DOHH2 (cell line): ENCODE results near the gene CSNK2A2.

Experiments used
- H3F3A ChIP-seq: fragments of 200-600 bp; sonication (generic), shearing (Covaris generic); 2 replicates; pipeline ENCODE4 v1.6.0; 2016; ENCODE audit warnings: antibody characterized with exemption, mild to moderate bottlenecking; ENCODE audit not compliant: control insufficient read depth, insufficient read depth
- H3K27ac ChIP-seq: fragments of 200-600 bp; sonication (generic); 2 replicates; pipeline ENCODE4 v1.5.1; 2014; ENCODE audit warnings: low read depth, mild to moderate bottlenecking, low read length, moderate library complexity
- H3K27me3 ChIP-seq: fragments of 200-600 bp; sonication (generic); 2 replicates; pipeline ENCODE4 v1.6.1; 2014; ENCODE audit warnings: mild to moderate bottlenecking, low read length, mixed read lengths; ENCODE audit not compliant: control insufficient read depth
- H3K36me3 ChIP-seq: fragments of 200-600 bp; sonication (generic); 2 replicates; pipeline ENCODE4 v1.6.1; 2014; ENCODE audit warnings: mild to moderate bottlenecking, low read length, moderate library complexity, mixed read lengths; ENCODE audit not compliant: control insufficient read depth
- H3K4me1 ChIP-seq: fragments of 200-600 bp; sonication (generic); 2 replicates; pipeline ENCODE4 v1.6.1; 2014; ENCODE audit warnings: mild to moderate bottlenecking, low read length, mixed read lengths; ENCODE audit not compliant: control insufficient read depth
- H3K4me2 ChIP-seq: fragments of 200-600 bp; sonication (generic); 2 replicates; pipeline ENCODE4 v1.6.0; 2014; ENCODE audit warnings: mild to moderate bottlenecking, low read length, moderate library complexity
- H3K4me3 ChIP-seq: fragments of 200-600 bp; sonication (generic); 2 replicates; pipeline ENCODE4 v1.5.1; 2014; ENCODE audit warnings: mild to moderate bottlenecking, low read length, mixed read lengths
- H3K79me2 ChIP-seq: fragments of 200-600 bp; sonication (generic); 2 replicates; pipeline ENCODE4 v1.6.1; 2014; ENCODE audit warnings: mild to moderate bottlenecking, low read length, mixed read lengths; ENCODE audit not compliant: control insufficient read depth
- H3K9me2 ChIP-seq: fragments of 200-600 bp; sonication (generic); replicated peaks from 2 replicates; pipeline ENCODE4 v1.6.1; 2014; ENCODE audit warnings: mild to moderate bottlenecking, low read length, mixed read lengths; ENCODE audit not compliant: control insufficient read depth
- H3K9me3 ChIP-seq: fragments of 200-600 bp; sonication (generic); 2 replicates; pipeline ENCODE4 v1.6.1; 2014; ENCODE audit warnings: antibody characterized with exemption, low read length, mixed read lengths; ENCODE audit not compliant: control insufficient read depth, insufficient read depth
- H4K20me1 ChIP-seq: fragments of 200-600 bp; sonication (generic); 2 replicates; pipeline ENCODE4 v1.6.0; 2014; ENCODE audit warnings: low read depth, mild to moderate bottlenecking, antibody characterized with exemption, low read length, moderate library complexity; ENCODE audit not compliant: control insufficient read depth, insufficient read depth
- EZH2phosphoT487 ChIP-seq: fragments of 200-600 bp; sonication (generic); IDR thresholded peaks from 2 replicates; pipeline ENCODE4 v1.6.1; 2017; ENCODE audit warnings: borderline replicate concordance, mild to moderate bottlenecking, antibody characterized with exemption, low read length, moderate library complexity, mixed read lengths
- TF ChIP-seq, protein P1 (sequence below): fragments of 200-600 bp; sonication (generic); IDR thresholded peaks from one replicate; pipeline ENCODE4 v1.5.1; 2014; ENCODE audit warnings: antibody characterized with exemption, mild to moderate bottlenecking, low read depth, low read length; ENCODE audit not compliant: poor library complexity, severe bottlenecking

CSNK2A2 gene

DNA sequence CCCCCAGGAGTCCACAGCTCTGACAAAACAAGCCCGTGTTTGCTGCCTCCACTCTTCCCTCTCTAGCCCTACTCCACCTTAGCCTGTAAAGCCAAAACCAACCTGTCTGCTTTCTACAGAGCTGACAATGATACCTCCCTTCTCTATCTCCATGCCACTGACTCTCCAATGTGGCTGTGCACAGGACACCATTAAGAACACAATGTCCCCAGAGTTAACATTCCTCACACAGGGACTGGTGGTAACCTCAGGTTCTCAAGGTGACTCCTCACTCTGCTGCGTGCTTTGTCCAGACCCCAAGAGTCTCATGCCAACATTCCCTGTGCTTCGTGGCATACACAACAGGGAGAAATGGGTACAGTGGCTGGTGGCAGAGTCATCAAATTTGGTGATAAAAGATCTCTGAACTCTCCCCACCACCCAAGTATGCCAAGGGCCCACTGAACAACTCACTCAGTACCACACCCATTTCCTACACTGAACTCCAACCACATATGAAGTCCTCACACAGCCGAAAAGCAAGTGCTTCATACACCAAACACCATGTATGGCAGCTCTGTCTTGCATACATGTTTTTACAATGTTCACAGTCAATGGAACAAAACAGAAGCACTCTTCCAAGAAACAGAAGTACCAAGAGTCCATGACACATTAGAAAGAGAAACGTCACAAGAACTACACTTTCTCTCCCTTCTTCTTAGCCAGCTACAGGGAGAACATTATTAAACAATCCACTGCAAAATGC lies 21.1 kb downstream of the CSNK2A2 start:
- no peak overlapping the region for H3K4me2 ChIP-seq
- H3K9me3 ChIP-seq, result no peaks in the 10 kb centered on the region
- TF ChIP-seq, protein P1, sequence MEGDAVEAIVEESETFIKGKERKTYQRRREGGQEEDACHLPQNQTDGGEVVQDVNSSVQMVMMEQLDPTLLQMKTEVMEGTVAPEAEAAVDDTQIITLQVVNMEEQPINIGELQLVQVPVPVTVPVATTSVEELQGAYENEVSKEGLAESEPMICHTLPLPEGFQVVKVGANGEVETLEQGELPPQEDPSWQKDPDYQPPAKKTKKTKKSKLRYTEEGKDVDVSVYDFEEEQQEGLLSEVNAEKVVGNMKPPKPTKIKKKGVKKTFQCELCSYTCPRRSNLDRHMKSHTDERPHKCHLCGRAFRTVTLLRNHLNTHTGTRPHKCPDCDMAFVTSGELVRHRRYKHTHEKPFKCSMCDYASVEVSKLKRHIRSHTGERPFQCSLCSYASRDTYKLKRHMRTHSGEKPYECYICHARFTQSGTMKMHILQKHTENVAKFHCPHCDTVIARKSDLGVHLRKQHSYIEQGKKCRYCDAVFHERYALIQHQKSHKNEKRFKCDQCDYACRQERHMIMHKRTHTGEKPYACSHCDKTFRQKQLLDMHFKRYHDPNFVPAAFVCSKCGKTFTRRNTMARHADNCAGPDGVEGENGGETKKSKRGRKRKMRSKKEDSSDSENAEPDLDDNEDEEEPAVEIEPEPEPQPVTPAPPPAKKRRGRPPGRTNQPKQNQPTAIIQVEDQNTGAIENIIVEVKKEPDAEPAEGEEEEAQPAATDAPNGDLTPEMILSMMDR, result no peak
- no peak for TF ChIP-seq EZH2phosphoT487
- no peaks in the 10 kb centered on the region for H3F3A ChIP-seq
- no peak overlapping the region for H3K27ac ChIP-seq
- H3K9me2 ChIP-seq, result no peaks in the 10 kb centered on the region
- peaks cover 86% of the 10 kb centered on the region for H3K36me3 ChIP-seq
- no peaks in the 10 kb centered on the region for H3K27me3 ChIP-seq
- H3K4me3 ChIP-seq, result no peak overlapping the region
- peaks cover 33% of the 10 kb centered on the region for H3K79me2 ChIP-seq
- H3K4me1 ChIP-seq, result no peaks in the 10 kb centered on the region
- H4K20me1 ChIP-seq, result peaks cover 6% of the 10 kb centered on the region; the same call in 1 of the 2 replicates

DNA sequence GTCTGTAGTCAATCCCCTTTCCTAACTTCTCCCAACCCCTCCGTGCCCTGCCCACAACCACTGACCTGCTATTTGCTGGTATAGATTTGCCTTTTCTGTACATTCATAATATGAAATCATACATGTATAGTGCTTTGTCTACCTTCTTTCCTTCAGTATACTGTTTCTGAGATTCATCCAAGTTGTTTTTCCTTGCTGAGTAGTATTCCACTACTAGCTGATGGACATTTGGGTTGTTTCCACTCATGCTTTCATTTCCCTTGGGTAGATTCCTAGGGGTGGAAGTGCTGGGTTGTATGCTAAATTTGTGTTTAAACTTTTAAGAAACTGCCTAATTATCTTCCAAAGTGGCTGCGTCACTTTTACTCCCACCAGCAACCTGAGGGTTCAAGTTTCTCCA lies 27.7 kb downstream of the CSNK2A2 start:
- H3K4me3 ChIP-seq, result no peak overlapping the region
- no peaks in the 10 kb centered on the region for H4K20me1 ChIP-seq
- H3K9me3 ChIP-seq, result no peaks in the 10 kb centered on the region
- H3K9me2 ChIP-seq, result no peaks in the 10 kb centered on the region
- no peak overlapping the region for H3K27ac ChIP-seq
- no peaks in the 10 kb centered on the region for H3K27me3 ChIP-seq
- no peaks in the 10 kb centered on the region for H3K4me1 ChIP-seq
- H3K4me2 ChIP-seq, result no peak overlapping the region
- peaks cover 86% of the 10 kb centered on the region for H3K36me3 ChIP-seq
- H3F3A ChIP-seq, result no peaks in the 10 kb centered on the region
- H3K79me2 ChIP-seq, result 0 out of 2 replicates have a peak, but pooled peaks cover 3% of the 10 kb centered on the region
- TF ChIP-seq, protein P1, result no peak
- TF ChIP-seq EZH2phosphoT487, result no peak

DNA sequence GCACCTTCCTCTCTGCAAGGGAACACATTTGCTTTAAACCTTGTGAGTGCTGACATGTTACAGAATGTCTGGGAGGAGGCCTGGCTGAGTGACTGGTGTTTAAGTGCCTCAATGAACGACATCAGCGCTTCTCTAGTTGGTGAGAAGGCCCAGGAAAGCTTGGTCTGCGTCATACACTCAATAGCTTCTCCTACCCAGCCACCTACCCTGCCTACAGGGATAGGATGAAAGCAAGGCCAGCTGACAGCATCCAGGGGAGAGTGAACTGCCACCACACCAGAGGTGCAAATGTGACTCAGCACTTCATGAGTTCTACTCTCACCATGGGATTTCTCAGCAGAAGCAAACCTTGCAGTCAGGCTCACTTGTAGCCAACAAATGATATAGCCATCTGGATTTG lies 37.1 kb downstream of the CSNK2A2 start:
- no peaks in the 10 kb centered on the region for H3K9me2 ChIP-seq
- no peak overlapping the region for H3K4me2 ChIP-seq
- no peaks in the 10 kb centered on the region for H4K20me1 ChIP-seq
- H3K9me3 ChIP-seq, result no peaks in the 10 kb centered on the region
- no peaks in the 10 kb centered on the region for H3K4me1 ChIP-seq
- peaks cover 3% of the 10 kb centered on the region; the same call in 1 of the 2 replicates for H3F3A ChIP-seq
- no peak overlapping the region for H3K27ac ChIP-seq
- no peaks in the 10 kb centered on the region for H3K27me3 ChIP-seq
- TF ChIP-seq, protein P1, result no peak
- no peak for TF ChIP-seq EZH2phosphoT487
- no peak overlapping the region for H3K4me3 ChIP-seq
- peaks cover 64% of the 10 kb centered on the region for H3K36me3 ChIP-seq
- H3K79me2 ChIP-seq, result no peaks in the 10 kb centered on the region
